Large intestine (tissue), 3 donors: ENCODE results near the gene MCC. TPM values are rescaled to one million over a fixed set of nuclear protein-coding genes. Genes with fewer than 3 reads are reported as not detected.
A peak's percentile ranks its signal among the peaks of the same experiment; 100 is the strongest.

Experiments used
- DNase-seq, 2 donors: peaks; one replicate each; pipeline versions ENCODE4 v3.0.0 to v3.0.0-alpha.2; 2013
- H3K27ac ChIP-seq: one replicate; pipeline ENCODE4 v1.5.1; 2013; ENCODE audit warnings: low read length
- H3K27me3 ChIP-seq: 2 replicates; pipeline ENCODE4 v1.6.1; 2013; ENCODE audit warnings: low read length; ENCODE audit not compliant: control insufficient read depth, insufficient read depth
- H3K36me3 ChIP-seq: 2 replicates; pipeline ENCODE4 v1.6.1; 2013; ENCODE audit warnings: low read length; ENCODE audit not compliant: control insufficient read depth, insufficient read depth
- H3K4me1 ChIP-seq: one replicate; pipeline ENCODE4 v1.6.1; 2013; ENCODE audit warnings: low read length; ENCODE audit not compliant: control insufficient read depth, insufficient read depth
- H3K4me3 ChIP-seq: one replicate; pipeline ENCODE4 v1.5.1; 2013; ENCODE audit warnings: low read length
- H3K9me3 ChIP-seq: one replicate; pipeline ENCODE4 v1.6.1; 2013; ENCODE audit warnings: mild to moderate bottlenecking, low read depth, low read length, moderate library complexity; ENCODE audit not compliant: control insufficient read depth
- WGBS: methylation state at CpG from one replicate; pipeline ENCODE4 v1.1.5; 2013; ENCODE audit warnings: low lambda C conversion rate; ENCODE audit not compliant: insufficient coverage; 5-methylcytosine and 5-hydroxymethylcytosine counted together
- polyA plus RNA-seq: library from polyadenylated mRNA; unstranded; fragments of 120-200 nt; gene quantifications from one replicate; pipeline ENCODE4 v1.2.1, GENCODE V29; 2013

Gene MCC
- polyA plus RNA-seq, 1 donor: 5.2 TPM

DNA sequence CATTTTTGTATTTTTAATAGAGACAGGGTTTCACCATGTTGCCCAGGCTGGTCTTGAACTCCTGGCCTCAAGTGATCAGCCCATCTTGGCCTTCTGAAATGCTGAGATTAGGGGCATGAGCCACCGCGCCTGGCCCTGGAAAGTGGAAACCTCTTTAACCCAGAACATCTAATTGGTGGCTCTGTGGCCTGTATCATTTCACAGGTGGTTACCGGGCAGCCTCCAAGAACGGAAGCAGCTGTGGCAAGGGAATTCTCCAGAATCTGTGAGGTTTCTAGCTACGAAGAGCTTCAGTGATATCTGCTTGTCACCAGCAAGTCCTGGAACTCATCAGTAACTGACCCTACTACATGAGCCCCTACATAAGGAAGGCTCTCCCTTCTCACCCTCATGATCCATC is 316.7 kb downstream of the MCC start:
- Histone ChIP-seq H3K27me3 (peaks cover 4% of the 10 kb centered on the region), H3K4me3 (no peak overlapping the region), H3K27ac (no peak overlapping the region), H3K4me1 (no peaks in the 10 kb centered on the region), H3K36me3 (no peaks in the 10 kb centered on the region), H3K9me3 (no peaks in the 10 kb centered on the region)
- WGBS: no CpG with 5 or more reads among the region's 5 CpGs
- no peak for DNase-seq

- 83% methylated on average over 1 of the region's 4 CpGs for WGBS
- Histone ChIP-seq H3K27me3 (peaks cover 4% of the 10 kb centered on the region), H3K9me3 (no peaks in the 10 kb centered on the region), H3K27ac (no peak overlapping the region), H3K36me3 (no peaks in the 10 kb centered on the region), H3K4me1 (no peaks in the 10 kb centered on the region), H3K4me3 (no peak overlapping the region)
- DNase-seq: no peak
These were observed 317.5 kb downstream of the MCC start for GRCh38 chr5:113170707-113171106.

DNA sequence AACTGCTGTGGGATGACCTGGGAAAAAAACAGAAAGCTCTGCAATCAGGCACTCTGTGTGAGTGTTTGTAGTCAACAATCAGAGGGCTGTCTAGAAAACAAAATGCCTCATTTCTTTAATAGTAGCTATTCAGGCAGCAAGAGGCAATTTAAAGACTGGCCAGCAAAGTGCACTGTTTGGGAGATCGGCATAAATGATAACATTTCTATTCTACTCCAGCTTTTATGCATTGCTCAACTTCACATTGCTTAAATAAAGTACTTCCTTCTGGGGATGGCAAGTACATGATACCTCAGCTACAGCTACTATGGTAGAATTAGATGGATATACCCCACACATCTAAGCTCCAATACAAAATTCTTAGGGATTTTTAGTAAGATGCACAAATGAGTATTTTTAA is 318.5 kb downstream of the MCC start:
- Histone ChIP-seq H3K9me3 (no peaks in the 10 kb centered on the region), H3K27ac (no peak overlapping the region), H3K27me3 (peaks cover 4% of the 10 kb centered on the region), H3K4me1 (no peaks in the 10 kb centered on the region), H3K4me3 (no peak overlapping the region), H3K36me3 (no peaks in the 10 kb centered on the region)
- no peak for DNase-seq
- WGBS: no CpG with 5 or more reads among the region's 1 CpG

DNA sequence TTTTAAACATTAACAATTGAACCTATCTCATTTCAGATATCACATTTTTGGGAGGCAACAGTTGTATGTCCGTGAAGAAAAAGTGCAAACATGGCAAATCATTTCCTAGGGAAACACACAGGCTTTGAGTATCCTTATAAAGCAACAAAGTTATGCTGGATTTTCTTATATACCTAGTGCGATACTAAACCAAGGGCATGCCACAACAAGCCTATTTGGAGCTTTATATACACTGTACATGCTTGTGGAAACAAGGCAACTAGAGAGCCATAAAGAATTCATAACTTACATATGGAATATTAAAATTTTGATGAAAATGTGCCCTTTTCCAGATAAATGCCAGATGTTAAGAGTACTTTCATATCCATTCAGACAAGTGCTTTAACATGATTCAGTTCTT is 320.3 kb downstream of the MCC start:
- peaks cover 4% of the 10 kb centered on the region for H3K27me3 ChIP-seq
- no peaks in the 10 kb centered on the region for H3K4me1 ChIP-seq
- H3K36me3 ChIP-seq: no peaks in the 10 kb centered on the region
- H3K27ac ChIP-seq: no peak overlapping the region
- WGBS: 100% methylated on average over 1 of the region's 2 CpGs
- no peak for DNase-seq
- no peaks in the 10 kb centered on the region for H3K9me3 ChIP-seq
- no peak overlapping the region for H3K4me3 ChIP-seq

- Histone ChIP-seq H3K4me1 (no peaks in the 10 kb centered on the region), H3K9me3 (no peaks in the 10 kb centered on the region), H3K36me3 (no peaks in the 10 kb centered on the region), H3K27ac (no peak overlapping the region), H3K4me3 (no peak overlapping the region), H3K27me3 (peaks cover 4% of the 10 kb centered on the region)
- 80% methylated on average over 2 of the region's 7 CpGs for WGBS
- no peak for DNase-seq
These were observed 321.3 kb downstream of the MCC start for GRCh38 chr5:113166852-113167366.

GRCh38 chr5:113166261-113166660 is 322.0 kb downstream of the MCC start:
- H3K27ac ChIP-seq: no peak overlapping the region
- no CpG with 5 or more reads among the region's 4 CpGs for WGBS
- H3K4me1 ChIP-seq: no peaks in the 10 kb centered on the region
- DNase-seq: peak; percentile 5 to 17
- no peaks in the 10 kb centered on the region for H3K9me3 ChIP-seq
- peaks cover 4% of the 10 kb centered on the region for H3K27me3 ChIP-seq
- H3K4me3 ChIP-seq: no peak overlapping the region
- H3K36me3 ChIP-seq: no peaks in the 10 kb centered on the region

- no peak overlapping the region for H3K4me3 ChIP-seq
- no peaks in the 10 kb centered on the region for H3K36me3 ChIP-seq
- H3K27ac ChIP-seq: no peak overlapping the region
- no peaks in the 10 kb centered on the region for H3K4me1 ChIP-seq
- H3K9me3 ChIP-seq: no peaks in the 10 kb centered on the region
- H3K27me3 ChIP-seq: peaks cover 4% of the 10 kb centered on the region
- 60% methylated on average over 1 of the region's 1 CpG for WGBS
- no peak for DNase-seq
These were observed 324.2 kb downstream of the MCC start for GRCh38 chr5:113164021-113164420.

DNA sequence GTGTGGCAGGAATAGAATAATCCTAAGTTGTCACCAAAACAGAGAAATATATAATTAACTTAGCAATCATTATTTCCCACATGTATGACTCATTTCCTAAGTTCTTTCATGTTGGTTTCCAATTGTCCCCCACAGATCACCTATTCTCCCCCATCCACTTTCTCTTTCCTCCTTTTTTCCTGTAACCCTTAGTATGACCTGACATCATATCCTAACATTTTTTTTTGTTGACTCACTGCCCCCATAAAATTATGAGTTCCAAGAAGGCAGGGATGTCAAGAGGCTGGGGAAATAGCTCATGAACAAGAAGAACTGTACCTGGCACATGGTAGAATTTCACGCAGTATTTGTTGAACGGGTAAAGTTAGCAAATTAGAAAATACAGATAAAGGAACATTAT is 324.9 kb downstream of the MCC start:
- H3K27ac ChIP-seq: no peak overlapping the region
- H3K4me1 ChIP-seq: no peaks in the 10 kb centered on the region
- no peak for DNase-seq
- no CpG with 5 or more reads among the region's 2 CpGs for WGBS
- H3K27me3 ChIP-seq: no peaks in the 10 kb centered on the region
- H3K9me3 ChIP-seq: no peaks in the 10 kb centered on the region
- no peaks in the 10 kb centered on the region for H3K36me3 ChIP-seq
- H3K4me3 ChIP-seq: no peak overlapping the region

- H3K36me3 ChIP-seq: no peaks in the 10 kb centered on the region
- WGBS: no CpG with 5 or more reads among the region's 3 CpGs
- H3K4me3 ChIP-seq: no peak overlapping the region
- no peaks in the 10 kb centered on the region for H3K9me3 ChIP-seq
- DNase-seq: no peak
- H3K27me3 ChIP-seq: no peaks in the 10 kb centered on the region
- H3K4me1 ChIP-seq: no peaks in the 10 kb centered on the region
- no peak overlapping the region for H3K27ac ChIP-seq
These were observed 325.5 kb downstream of the MCC start for GRCh38 chr5:113162770-113163169.

DNA sequence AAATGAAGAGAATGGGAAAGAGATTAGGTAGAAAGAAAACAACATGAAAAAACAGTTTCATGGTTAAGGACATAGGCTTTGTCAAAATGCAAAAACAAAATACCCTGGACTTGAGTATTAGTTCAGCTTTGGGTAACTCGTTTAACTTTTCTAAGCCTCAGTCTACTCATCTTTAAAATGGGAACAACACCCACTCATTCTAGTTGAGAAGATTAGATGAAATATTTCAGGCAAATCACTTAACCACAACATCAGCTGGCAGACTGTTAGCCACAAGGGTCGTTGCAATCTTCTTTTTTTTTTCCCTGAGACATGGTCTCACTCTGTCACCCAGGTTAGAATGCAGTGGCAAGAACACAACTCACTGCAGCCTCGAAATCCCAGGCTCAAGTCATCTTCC is 326.0 kb downstream of the MCC start:
- Histone ChIP-seq H3K36me3 (no peaks in the 10 kb centered on the region), H3K27ac (no peak overlapping the region), H3K4me3 (no peak overlapping the region), H3K9me3 (no peaks in the 10 kb centered on the region), H3K4me1 (no peaks in the 10 kb centered on the region), H3K27me3 (no peaks in the 10 kb centered on the region)
- no peak for DNase-seq
- no CpG with 5 or more reads among the region's 3 CpGs for WGBS

- no peaks in the 10 kb centered on the region for H3K4me1 ChIP-seq
- H3K4me3 ChIP-seq: no peak overlapping the region
- H3K9me3 ChIP-seq: no peaks in the 10 kb centered on the region
- DNase-seq: no peak
- H3K27ac ChIP-seq: no peak overlapping the region
- no peaks in the 10 kb centered on the region for H3K27me3 ChIP-seq
- no peaks in the 10 kb centered on the region for H3K36me3 ChIP-seq
- 57% methylated on average over 1 of the region's 6 CpGs for WGBS
These were observed 326.4 kb downstream of the MCC start for GRCh38 chr5:113161806-113162205.
